Measurements from ENCODE around the gene TLE1. TPM values are rescaled to one million over a fixed set of nuclear protein-coding genes. Genes with fewer than 3 reads are reported as not detected.
"Not testable (repeated sequence)": the region's sequence is repeated elsewhere in the genome, so short reads cannot be mapped to it uniquely, and the experiment has no call there.

Gene TLE1
- total and polyA plus RNA-seq, 2 donors: 7.0 to 24.1 TPM

DNA sequence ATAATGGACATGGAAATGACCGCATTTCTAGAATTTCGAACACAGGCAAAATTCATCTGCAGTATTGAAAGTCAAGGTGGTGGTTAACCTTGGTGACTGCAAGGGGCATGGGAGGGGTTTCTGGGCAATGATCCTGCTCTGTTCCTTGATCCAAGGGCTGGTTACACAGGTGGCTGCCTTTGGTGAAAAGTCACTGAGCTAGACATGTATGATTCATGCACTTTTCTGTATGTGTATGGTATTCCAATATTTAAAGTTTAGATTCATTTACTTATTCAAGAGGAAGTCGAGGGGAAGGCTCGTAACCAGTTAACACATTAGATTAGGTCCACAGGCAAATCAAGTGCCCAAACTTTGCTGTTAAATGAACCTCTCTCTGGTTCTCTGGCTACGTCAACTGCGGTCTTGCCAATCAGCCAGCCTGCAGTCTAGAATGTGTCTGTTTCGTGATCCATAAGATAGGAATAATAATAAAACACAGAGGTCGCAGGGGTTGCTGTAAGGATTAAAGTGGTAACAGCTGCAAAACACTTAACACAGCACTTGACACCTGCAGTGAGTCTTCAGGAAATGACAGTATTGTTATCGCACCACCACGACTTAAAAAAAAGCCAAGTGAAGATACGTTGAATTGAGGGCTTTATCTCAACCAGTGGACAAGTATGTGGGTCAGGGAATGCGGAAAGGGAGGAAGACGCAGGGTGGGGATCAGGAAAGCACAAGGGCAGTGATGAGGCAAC, 92.5 kb downstream of the TLE1 start:
- no peaks in the 10 kb centered on the region for H3K36me3 ChIP-seq (ENCODE audit: control insufficient read depth in 2 of 2, insufficient read depth in 2 of 2, low read length in 1 of 2)
- peaks cover 21 to 36% of the 10 kb centered on the region in 2 donors for H3K4me1 ChIP-seq (ENCODE audit: control insufficient read depth in 2 of 2, insufficient read depth in 2 of 2, low read length in 2 of 2)

DNA sequence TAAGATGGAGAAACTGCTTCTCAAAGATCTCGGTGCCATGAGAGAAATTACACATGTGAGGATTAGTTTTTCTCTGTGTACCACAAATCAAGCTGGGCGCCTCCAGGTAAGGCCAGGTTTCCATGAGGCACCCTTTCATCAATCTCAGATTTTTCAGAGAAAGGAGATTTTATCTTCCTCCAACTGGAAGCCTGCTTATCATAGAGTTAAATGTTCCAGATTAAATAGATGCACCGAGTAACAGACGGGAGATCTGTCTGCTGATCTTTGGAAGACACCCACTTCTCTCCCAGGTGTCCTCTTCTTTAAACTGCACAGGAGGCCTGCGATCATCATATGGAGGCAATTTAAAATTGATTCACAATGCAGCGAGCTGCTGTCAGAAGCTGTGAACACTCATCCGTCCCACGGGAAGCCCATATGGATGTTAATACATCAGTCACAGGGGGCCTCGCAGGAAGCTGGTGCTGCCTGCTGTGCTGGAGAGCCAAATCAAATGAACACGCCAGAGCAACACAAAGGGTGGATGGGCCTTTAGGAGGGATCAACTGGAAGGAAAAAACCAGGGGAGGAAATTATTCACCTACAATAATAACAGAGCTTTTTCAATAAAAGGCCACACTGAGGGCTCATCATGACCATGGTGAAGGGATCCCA, 93.3 kb downstream of the TLE1 start:
- Histone ChIP-seq H3K4me1 (ENCODE audit: control insufficient read depth in 2 of 2, insufficient read depth in 2 of 2, low read length in 2 of 2) (peaks cover 21 to 36% of the 10 kb centered on the region in 2 donors), H3K27me3 (ENCODE audit: control insufficient read depth in 2 of 2, insufficient read depth in 1 of 2, low read length in 1 of 2) (no peaks in the 10 kb centered on the region), H3K4me3 (ENCODE audit: low read length in 2 of 2) (no peak overlapping the region), H3K9me3 (ENCODE audit: control insufficient read depth in 2 of 2, insufficient read depth in 1 of 2, low read length in 1 of 2) (no peaks in the 10 kb centered on the region), H3K36me3 (ENCODE audit: control insufficient read depth in 2 of 2, insufficient read depth in 2 of 2, low read length in 1 of 2) (no peaks in the 10 kb centered on the region), H3K27ac (ENCODE audit: low read depth in 1 of 2, low read length in 1 of 2) (no peak overlapping the region)
- WGBS: 87% methylated on average over 10 of the region's 10 CpGs
- peak in 1 of 9 donors; percentile 28 for DNase-seq (ENCODE audit: low read depth in 6 of 9, low spot score in 9 of 9)

More for the DNA sequence above, 92.5 kb downstream of the TLE1 start:
- H3K9me3 ChIP-seq (ENCODE audit: control insufficient read depth in 2 of 2, insufficient read depth in 1 of 2, low read length in 1 of 2): no peaks in the 10 kb centered on the region
- peak overlapping the region; percentile 17 to 18 for H3K4me3 ChIP-seq (ENCODE audit: low read length in 2 of 2)
- 38% methylated on average over 13 of the region's 13 CpGs for WGBS
- no peaks in the 10 kb centered on the region for H3K27me3 ChIP-seq (ENCODE audit: control insufficient read depth in 2 of 2, insufficient read depth in 1 of 2, low read length in 1 of 2)
- peak overlapping the region in 1 of 2 donors; percentile 87 for H3K27ac ChIP-seq (ENCODE audit: low read depth in 1 of 2, low read length in 1 of 2)
- peak; percentile 39 to 86 (median 62) for DNase-seq (ENCODE audit: low read depth in 6 of 9, low spot score in 9 of 9)

DNA sequence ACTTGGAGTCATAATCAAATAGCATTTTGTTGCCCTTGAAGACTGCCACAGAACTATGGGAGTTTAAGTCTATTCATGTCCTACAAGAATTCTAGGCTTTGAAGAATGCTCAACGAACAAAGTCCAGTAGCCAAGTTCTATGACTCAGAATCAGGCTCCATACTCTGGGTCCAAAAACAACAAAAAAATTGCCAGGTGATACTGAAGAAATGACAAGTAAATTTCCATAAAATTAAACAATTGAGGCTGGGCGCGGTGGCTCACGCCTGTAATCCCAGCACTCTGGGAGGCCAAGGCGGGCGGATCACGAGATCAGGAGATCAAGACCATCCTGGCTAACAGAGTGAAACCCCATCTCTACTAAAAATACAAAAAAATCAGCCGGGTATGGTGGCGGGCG, 94.1 kb downstream of the TLE1 start:
- not testable (repeated sequence) for H3K36me3 ChIP-seq (ENCODE audit: control insufficient read depth in 2 of 2, insufficient read depth in 2 of 2, low read length in 1 of 2)
- peaks cover 21 to 36% of the 10 kb centered on the region in 2 donors for H3K4me1 ChIP-seq (ENCODE audit: control insufficient read depth in 2 of 2, insufficient read depth in 2 of 2, low read length in 2 of 2)

GRCh38 chr9:81594415-81594814, 94.9 kb downstream of the TLE1 start:
- peaks cover 21 to 42% of the 10 kb centered on the region in 2 donors for H3K4me1 ChIP-seq (ENCODE audit: control insufficient read depth in 2 of 2, insufficient read depth in 2 of 2, low read length in 2 of 2)
- no peak overlapping the region for H3K4me3 ChIP-seq (ENCODE audit: low read length in 2 of 2)
- DNase-seq (ENCODE audit: low read depth in 6 of 9, low spot score in 9 of 9): no peak
- no peak overlapping the region for H3K27ac ChIP-seq (ENCODE audit: low read depth in 1 of 2, low read length in 1 of 2)
- H3K27me3 ChIP-seq (ENCODE audit: control insufficient read depth in 2 of 2, insufficient read depth in 1 of 2, low read length in 1 of 2): no peaks in the 10 kb centered on the region
- WGBS: 85% methylated on average over 5 of the region's 5 CpGs
- no peaks in the 10 kb centered on the region for H3K9me3 ChIP-seq (ENCODE audit: control insufficient read depth in 2 of 2, insufficient read depth in 1 of 2, low read length in 1 of 2)
- H3K36me3 ChIP-seq (ENCODE audit: control insufficient read depth in 2 of 2, insufficient read depth in 2 of 2, low read length in 1 of 2): no peaks in the 10 kb centered on the region

More for the DNA sequence above, 94.1 kb downstream of the TLE1 start:
- not testable (repeated sequence) for H3K27me3 ChIP-seq (ENCODE audit: control insufficient read depth in 2 of 2, insufficient read depth in 1 of 2, low read length in 1 of 2); H3K9me3 ChIP-seq (ENCODE audit: control insufficient read depth in 2 of 2, insufficient read depth in 1 of 2, low read length in 1 of 2); H3K27ac ChIP-seq (ENCODE audit: low read depth in 1 of 2, low read length in 1 of 2); H3K4me3 ChIP-seq (ENCODE audit: low read length in 2 of 2); DNase-seq (ENCODE audit: low read depth in 6 of 9, low spot score in 9 of 9)
- WGBS: 91% methylated on average over 10 of the region's 10 CpGs

GRCh38 chr9:81592887-81593266, 96.5 kb downstream of the TLE1 start:
- Histone ChIP-seq H3K4me3 (ENCODE audit: low read length in 2 of 2) (no peak overlapping the region), H3K27ac (ENCODE audit: low read depth in 1 of 2, low read length in 1 of 2) (no peak overlapping the region), H3K36me3 (ENCODE audit: control insufficient read depth in 2 of 2, insufficient read depth in 2 of 2, low read length in 1 of 2) (no peaks in the 10 kb centered on the region), H3K4me1 (ENCODE audit: control insufficient read depth in 2 of 2, insufficient read depth in 2 of 2, low read length in 2 of 2) (peaks cover 20 to 28% of the 10 kb centered on the region in 2 donors), H3K27me3 (ENCODE audit: control insufficient read depth in 2 of 2, insufficient read depth in 1 of 2, low read length in 1 of 2) (no peaks in the 10 kb centered on the region), H3K9me3 (ENCODE audit: control insufficient read depth in 2 of 2, insufficient read depth in 1 of 2, low read length in 1 of 2) (no peaks in the 10 kb centered on the region)
- 49% methylated on average over 15 of the region's 15 CpGs for WGBS
- DNase-seq (ENCODE audit: low read depth in 6 of 9, low spot score in 9 of 9): no peak

- H3K27me3 ChIP-seq (ENCODE audit: control insufficient read depth in 2 of 2, insufficient read depth in 1 of 2, low read length in 1 of 2): no peaks in the 10 kb centered on the region
- peaks cover 11 to 17% of the 10 kb centered on the region in 2 donors for H3K4me1 ChIP-seq (ENCODE audit: control insufficient read depth in 2 of 2, insufficient read depth in 2 of 2, low read length in 2 of 2)
- no peaks in the 10 kb centered on the region for H3K36me3 ChIP-seq (ENCODE audit: control insufficient read depth in 2 of 2, insufficient read depth in 2 of 2, low read length in 1 of 2)
- DNase-seq (ENCODE audit: low read depth in 6 of 9, low spot score in 9 of 9): no peak
- no peak overlapping the region for H3K4me3 ChIP-seq (ENCODE audit: low read length in 2 of 2)
- no peaks in the 10 kb centered on the region for H3K9me3 ChIP-seq (ENCODE audit: control insufficient read depth in 2 of 2, insufficient read depth in 1 of 2, low read length in 1 of 2)
- 98% methylated on average over 11 of the region's 12 CpGs for WGBS
- no peak overlapping the region for H3K27ac ChIP-seq (ENCODE audit: low read depth in 1 of 2, low read length in 1 of 2)
Observed at GRCh38 chr9:81591791-81592190, 97.6 kb downstream of the TLE1 start.

DNA sequence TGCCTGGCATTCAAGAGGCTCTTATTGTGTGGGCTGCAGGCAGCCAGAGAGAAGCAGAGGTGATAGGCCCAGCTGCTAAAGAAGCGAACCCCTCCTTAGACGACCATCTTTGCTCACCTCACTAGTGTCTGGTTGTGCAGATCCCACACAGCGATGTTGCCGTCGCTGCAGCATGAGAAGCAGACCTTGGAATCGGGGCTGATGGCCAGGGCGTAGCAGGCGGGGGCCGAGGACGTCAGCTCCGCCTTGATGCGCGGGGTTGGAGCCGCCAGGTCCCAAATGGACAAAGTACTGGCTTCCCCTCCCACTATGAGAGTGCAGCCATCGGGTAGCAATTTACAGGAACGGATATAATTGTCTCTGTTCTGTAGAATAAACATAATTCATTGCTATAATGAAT, 98.7 kb downstream of the TLE1 start:
- DNase-seq (ENCODE audit: low read depth in 6 of 9, low spot score in 9 of 9): no peak
- Histone ChIP-seq H3K9me3 (ENCODE audit: control insufficient read depth in 2 of 2, insufficient read depth in 1 of 2, low read length in 1 of 2) (no peaks in the 10 kb centered on the region), H3K27me3 (ENCODE audit: control insufficient read depth in 2 of 2, insufficient read depth in 1 of 2, low read length in 1 of 2) (no peaks in the 10 kb centered on the region), H3K4me3 (ENCODE audit: low read length in 2 of 2) (no peak overlapping the region), H3K4me1 (ENCODE audit: control insufficient read depth in 2 of 2, insufficient read depth in 2 of 2, low read length in 2 of 2) (peaks cover 0 to 7% of the 10 kb centered on the region in 2 donors), H3K36me3 (ENCODE audit: control insufficient read depth in 2 of 2, insufficient read depth in 2 of 2, low read length in 1 of 2) (no peaks in the 10 kb centered on the region), H3K27ac (ENCODE audit: low read depth in 1 of 2, low read length in 1 of 2) (no peak overlapping the region)
- WGBS: 99% methylated on average over 16 of the region's 16 CpGs

DNA sequence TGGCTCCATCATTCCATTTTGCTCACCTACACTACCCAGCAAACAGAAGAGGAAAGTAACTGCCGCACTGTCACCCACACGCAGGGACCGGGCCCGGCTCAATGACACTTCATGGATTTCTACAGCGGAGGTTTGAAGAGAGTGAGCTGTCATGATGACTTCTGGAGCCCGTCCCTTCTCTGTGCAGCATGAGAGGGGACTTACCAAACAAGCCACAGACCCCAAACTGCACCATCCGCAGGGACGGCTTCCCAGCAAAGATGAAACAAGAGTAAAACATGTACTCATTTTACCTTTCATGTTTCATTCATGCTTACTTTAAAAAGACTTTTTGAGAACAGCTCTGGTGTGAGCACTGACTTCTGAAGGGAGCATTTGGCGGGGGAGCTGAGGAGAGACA, 99.5 kb downstream of the TLE1 start:
- DNase-seq (ENCODE audit: low read depth in 6 of 9, low spot score in 9 of 9): peak in 1 of 9 donors; percentile 36
- Histone ChIP-seq H3K4me1 (ENCODE audit: control insufficient read depth in 2 of 2, insufficient read depth in 2 of 2, low read length in 2 of 2) (peaks cover 0 to 7% of the 10 kb centered on the region in 2 donors), H3K27ac (ENCODE audit: low read depth in 1 of 2, low read length in 1 of 2) (no peak overlapping the region), H3K27me3 (ENCODE audit: control insufficient read depth in 2 of 2, insufficient read depth in 1 of 2, low read length in 1 of 2) (no peaks in the 10 kb centered on the region), H3K4me3 (ENCODE audit: low read length in 2 of 2) (no peak overlapping the region), H3K9me3 (ENCODE audit: control insufficient read depth in 2 of 2, insufficient read depth in 1 of 2, low read length in 1 of 2) (no peaks in the 10 kb centered on the region), H3K36me3 (ENCODE audit: control insufficient read depth in 2 of 2, insufficient read depth in 2 of 2, low read length in 1 of 2) (no peaks in the 10 kb centered on the region)
- 86% methylated on average over 9 of the region's 9 CpGs for WGBS

- Histone ChIP-seq H3K36me3 (ENCODE audit: control insufficient read depth in 2 of 2, insufficient read depth in 2 of 2, low read length in 1 of 2) (no peaks in the 10 kb centered on the region), H3K4me1 (ENCODE audit: control insufficient read depth in 2 of 2, insufficient read depth in 2 of 2, low read length in 2 of 2) (peaks cover 0 to 7% of the 10 kb centered on the region in 2 donors), H3K27me3 (ENCODE audit: control insufficient read depth in 2 of 2, insufficient read depth in 1 of 2, low read length in 1 of 2) (no peaks in the 10 kb centered on the region), H3K27ac (ENCODE audit: low read depth in 1 of 2, low read length in 1 of 2) (no peak overlapping the region), H3K9me3 (ENCODE audit: control insufficient read depth in 2 of 2, insufficient read depth in 1 of 2, low read length in 1 of 2) (no peaks in the 10 kb centered on the region), H3K4me3 (ENCODE audit: low read length in 2 of 2) (no peak overlapping the region)
- 97% methylated on average over 5 of the region's 5 CpGs for WGBS
- DNase-seq (ENCODE audit: low read depth in 6 of 9, low spot score in 9 of 9): no peak
Observed at GRCh38 chr9:81589392-81589791, 100.0 kb downstream of the TLE1 start.
